ENCODE results near the gene C6orf89. TPM values are rescaled to one million over a fixed set of nuclear protein-coding genes. Genes with fewer than 3 reads are reported as not detected.

Gene C6orf89
- total RNA-seq, 2 experiments from 2014 or later = 24.2 to 24.5 TPM

- intact Hi-C loops (cut with micrococcal nuclease) = no loop called here
- Mint-ChIP-seq H3K27ac (no peak overlapping the region), H3K27me3 (ENCODE audit: low read depth) (no peaks in the 10 kb centered on the region), H3K9me3 (no peaks in the 10 kb centered on the region), H3K36me3 (ENCODE audit: low read depth) (peaks cover 20% of the 10 kb centered on the region), H3K4me3 (no peak overlapping the region), H3K4me1 (ENCODE audit: low read depth) (peaks cover 40% of the 10 kb centered on the region)
- DNase-seq = no peak
- CTCF ChIA-PET = interaction anchor here (3.9 kb wide), 1 partner anchor 103 kb away, joined by 18 read pairs; no protein-coding TSS in a partner anchor
Measured at GRCh38 chr6:36915599-36915998, 29.8 kb downstream of the C6orf89 start.

DNA sequence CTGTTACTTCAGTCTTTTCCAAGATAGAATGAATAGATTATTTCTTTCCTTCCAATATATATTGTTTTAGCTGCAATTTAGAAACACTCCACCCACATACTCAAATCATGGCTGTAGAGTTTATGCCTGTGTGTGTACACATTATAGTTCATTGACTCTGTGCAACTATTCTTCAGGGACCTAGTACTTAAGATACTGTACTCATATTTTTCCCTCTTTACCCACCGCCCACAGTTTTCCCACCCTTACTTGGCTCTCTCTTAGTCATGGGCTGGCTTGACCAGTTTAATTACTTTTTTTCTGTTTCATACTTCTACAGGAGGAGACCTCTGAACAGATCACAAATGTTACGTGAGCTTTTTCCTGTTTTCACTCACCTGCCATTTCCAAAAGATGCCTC lies 30.4 kb downstream of the C6orf89 start:
- intact Hi-C loops (cut with micrococcal nuclease) = no loop called here
- H3K36me3 Mint-ChIP-seq (ENCODE audit: low read depth) = peaks cover 20% of the 10 kb centered on the region
- DNase-seq = no peak
- H3K4me3 Mint-ChIP-seq = no peak overlapping the region
- no peak overlapping the region for H3K27ac Mint-ChIP-seq
- H3K9me3 Mint-ChIP-seq = no peaks in the 10 kb centered on the region
- H3K4me1 Mint-ChIP-seq (ENCODE audit: low read depth) = peaks cover 40% of the 10 kb centered on the region
- H3K27me3 Mint-ChIP-seq (ENCODE audit: low read depth) = no peaks in the 10 kb centered on the region
- CTCF ChIA-PET = no interaction called here

- Mint-ChIP-seq H3K4me1 (ENCODE audit: low read depth) (peaks cover 27% of the 10 kb centered on the region), H3K36me3 (ENCODE audit: low read depth) (peaks cover 17% of the 10 kb centered on the region), H3K4me3 (no peak overlapping the region), H3K27ac (no peak overlapping the region), H3K27me3 (ENCODE audit: low read depth) (no peaks in the 10 kb centered on the region), H3K9me3 (no peaks in the 10 kb centered on the region)
- DNase-seq = no peak
- CTCF ChIA-PET = no interaction called here
- intact Hi-C loops (cut with micrococcal nuclease) = no loop called here
Measured at GRCh38 chr6:36917541-36918193, 31.9 kb downstream of the C6orf89 start.

DNA sequence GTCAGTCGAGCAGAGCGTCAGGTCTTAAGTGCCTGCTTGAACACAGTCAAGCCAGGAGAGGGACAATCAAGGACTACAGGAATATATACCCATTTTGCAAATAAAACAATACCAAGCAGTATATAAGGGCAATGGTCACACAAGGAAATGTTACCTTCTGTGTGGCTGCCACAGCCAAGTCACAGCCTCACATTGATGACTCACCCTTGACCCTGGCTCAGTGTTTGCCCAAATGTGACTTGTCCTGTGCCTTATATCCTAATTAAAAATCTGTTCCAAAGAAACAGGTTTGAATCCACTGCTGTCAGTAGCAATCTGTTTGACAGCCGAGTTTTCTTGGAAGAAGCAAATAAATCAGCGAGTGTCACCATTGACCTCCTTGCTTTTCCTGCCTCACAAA lies 34.3 kb downstream of the C6orf89 start:
- no peaks in the 10 kb centered on the region for H3K27me3 Mint-ChIP-seq (ENCODE audit: low read depth)
- no peak for DNase-seq
- CTCF ChIA-PET = no interaction called here
- peaks cover 9% of the 10 kb centered on the region for H3K36me3 Mint-ChIP-seq (ENCODE audit: low read depth)
- intact Hi-C loops (cut with micrococcal nuclease) = no loop called here
- no peak overlapping the region for H3K27ac Mint-ChIP-seq
- peaks cover 7% of the 10 kb centered on the region for H3K4me1 Mint-ChIP-seq (ENCODE audit: low read depth)
- no peaks in the 10 kb centered on the region for H3K9me3 Mint-ChIP-seq
- H3K4me3 Mint-ChIP-seq = no peak overlapping the region

DNA sequence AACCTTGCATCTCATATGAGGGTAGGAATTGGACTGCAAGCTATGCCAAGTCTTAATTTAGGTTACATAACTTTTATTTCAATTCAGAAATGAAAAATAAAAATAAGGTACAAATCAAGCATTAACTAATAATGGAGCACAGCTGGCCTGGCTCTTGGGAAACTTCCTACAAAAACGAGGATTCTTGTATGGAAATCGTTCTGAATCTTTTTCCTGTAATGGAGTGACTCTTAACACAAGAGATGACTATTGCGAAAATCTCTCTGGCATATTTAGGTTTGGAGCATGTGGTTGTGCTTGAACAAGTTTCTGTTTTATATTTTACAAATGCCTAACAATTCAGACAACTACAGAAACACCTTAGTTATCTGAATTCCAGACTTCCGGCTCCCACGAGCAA lies 34.8 kb downstream of the C6orf89 start:
- peaks cover 8% of the 10 kb centered on the region for H3K36me3 Mint-ChIP-seq (ENCODE audit: low read depth)
- DNase-seq = no peak
- no peak overlapping the region for H3K4me3 Mint-ChIP-seq
- no peaks in the 10 kb centered on the region for H3K9me3 Mint-ChIP-seq
- H3K4me1 Mint-ChIP-seq (ENCODE audit: low read depth) = peaks cover 5% of the 10 kb centered on the region
- intact Hi-C loops (cut with micrococcal nuclease) = no loop called here
- CTCF ChIA-PET = no interaction called here
- H3K27me3 Mint-ChIP-seq (ENCODE audit: low read depth) = no peaks in the 10 kb centered on the region
- no peak overlapping the region for H3K27ac Mint-ChIP-seq

- intact Hi-C loops (cut with micrococcal nuclease) = no loop called here
- Mint-ChIP-seq H3K36me3 (ENCODE audit: low read depth) (peaks cover 2% of the 10 kb centered on the region), H3K4me1 (ENCODE audit: low read depth) (no peaks in the 10 kb centered on the region), H3K9me3 (no peaks in the 10 kb centered on the region), H3K4me3 (no peak overlapping the region), H3K27me3 (ENCODE audit: low read depth) (no peaks in the 10 kb centered on the region), H3K27ac (no peak overlapping the region)
- CTCF ChIA-PET = no interaction called here
- no peak for DNase-seq
Measured at GRCh38 chr6:36924131-36924530, 38.4 kb downstream of the C6orf89 start.

DNA sequence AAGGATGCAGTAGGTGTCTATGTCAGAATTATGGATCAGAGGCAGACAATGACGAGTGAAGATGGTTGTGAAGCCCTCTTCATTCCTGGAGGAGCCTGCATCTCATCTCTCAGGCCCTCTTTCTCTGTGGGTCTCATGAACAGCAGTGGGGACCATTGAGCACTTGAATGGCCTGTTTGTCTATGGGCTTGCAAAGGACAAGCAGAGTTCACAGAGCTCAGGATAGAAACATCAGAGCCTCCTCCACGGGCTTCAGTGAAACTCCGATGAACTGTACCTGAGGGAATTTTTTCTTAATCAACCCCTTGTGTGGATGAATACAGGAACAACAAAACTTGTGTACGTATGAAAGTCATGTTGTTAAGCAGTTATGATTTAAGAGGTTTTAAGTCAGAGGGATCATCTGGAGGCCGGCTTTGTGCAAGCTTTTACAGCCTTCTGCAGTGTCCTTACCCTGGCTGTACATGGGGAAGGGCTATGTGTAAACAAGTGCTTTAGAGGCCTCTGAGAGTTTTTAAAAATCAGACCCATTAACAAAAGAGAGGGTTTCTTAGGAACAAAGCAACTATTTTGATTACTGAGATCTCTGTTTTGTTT lies 39.1 kb downstream of the C6orf89 start:
- Mint-ChIP-seq H3K4me1 (ENCODE audit: low read depth) (no peaks in the 10 kb centered on the region), H3K9me3 (no peaks in the 10 kb centered on the region), H3K36me3 (ENCODE audit: low read depth) (peaks cover 2% of the 10 kb centered on the region), H3K27ac (no peak overlapping the region), H3K4me3 (no peak overlapping the region), H3K27me3 (ENCODE audit: low read depth) (no peaks in the 10 kb centered on the region)
- CTCF ChIA-PET = no interaction called here
- no peak for DNase-seq
- intact Hi-C loops (cut with micrococcal nuclease) = no loop called here

DNA sequence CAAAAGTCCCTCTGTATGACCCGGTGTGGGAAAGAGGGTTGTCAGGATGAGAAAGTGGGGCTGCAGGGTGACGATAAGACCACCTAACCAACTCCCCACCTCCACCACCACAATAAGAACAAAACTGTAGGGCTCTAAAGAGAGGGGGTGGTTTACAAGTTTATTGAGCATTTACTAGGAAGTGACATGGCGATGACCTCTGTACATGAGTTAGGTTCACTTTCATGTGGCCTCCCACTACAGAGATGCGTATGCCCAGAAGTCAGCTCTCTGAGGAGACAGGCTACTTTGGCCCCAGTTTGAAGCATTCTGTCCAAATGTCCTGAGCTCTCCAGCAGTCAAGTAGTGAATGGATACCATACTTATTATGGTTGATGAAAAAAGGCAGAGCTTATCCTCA lies 40.1 kb downstream of the C6orf89 start:
- Mint-ChIP-seq H3K9me3 (no peaks in the 10 kb centered on the region), H3K4me3 (no peak overlapping the region), H3K4me1 (ENCODE audit: low read depth) (no peaks in the 10 kb centered on the region), H3K27me3 (ENCODE audit: low read depth) (no peaks in the 10 kb centered on the region), H3K27ac (no peak overlapping the region), H3K36me3 (ENCODE audit: low read depth) (peaks cover 2% of the 10 kb centered on the region)
- no peak for DNase-seq
- CTCF ChIA-PET = no interaction called here
- intact Hi-C loops (cut with micrococcal nuclease) = no loop called here

DNA sequence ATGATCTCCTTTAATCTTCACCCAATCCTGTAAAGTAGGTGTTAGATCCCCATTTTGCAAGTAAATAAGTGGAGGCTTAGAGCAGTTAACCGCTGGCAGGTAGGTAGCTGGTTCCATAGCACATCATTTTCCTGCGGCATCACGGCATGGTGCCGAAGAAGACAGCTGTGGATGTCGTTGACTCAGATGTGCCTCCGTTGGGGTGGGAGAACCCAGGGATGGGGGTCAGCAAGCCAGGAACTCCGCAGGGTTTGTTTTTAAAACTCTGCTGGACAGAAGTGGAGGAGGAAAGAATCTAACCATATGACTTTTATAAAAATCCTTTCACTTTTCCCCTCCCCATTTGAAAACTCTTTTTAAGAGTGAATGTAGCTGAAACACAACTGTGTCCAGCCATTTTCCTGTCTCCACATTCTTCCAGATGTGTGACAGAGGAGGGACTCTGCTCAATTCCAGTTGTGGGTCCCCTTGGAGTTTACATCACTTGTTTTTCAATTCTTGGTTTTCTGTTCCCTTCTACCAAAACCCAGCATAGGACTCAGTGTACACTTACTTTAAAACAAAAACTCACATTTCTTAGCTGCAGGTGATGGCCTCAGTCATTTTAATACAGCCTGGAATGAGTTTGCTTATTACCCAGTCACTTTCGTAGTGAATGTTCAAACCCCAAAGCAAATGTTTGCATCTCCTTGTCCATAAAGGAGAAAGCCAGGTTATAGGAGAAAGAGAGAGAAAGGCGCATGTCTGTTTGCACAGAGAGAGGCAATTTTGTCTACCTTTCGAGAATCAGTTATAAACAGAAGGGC lies 41.2 kb downstream of the C6orf89 start:
- Mint-ChIP-seq H3K4me1 (ENCODE audit: low read depth) (no peaks in the 10 kb centered on the region), H3K36me3 (ENCODE audit: low read depth) (peaks cover 2% of the 10 kb centered on the region), H3K27me3 (ENCODE audit: low read depth) (no peaks in the 10 kb centered on the region), H3K27ac (no peak overlapping the region), H3K9me3 (no peaks in the 10 kb centered on the region), H3K4me3 (no peak overlapping the region)
- no peak for DNase-seq
- CTCF ChIA-PET = interaction anchor here (1.7 kb wide), 1 partner anchor 91 kb away, joined by 4 read pairs; no protein-coding TSS in a partner anchor
- intact Hi-C loops (cut with micrococcal nuclease) = no loop called here

GRCh38 chr6:36927691-36928546 lies 42.2 kb downstream of the C6orf89 start:
- no peak for DNase-seq
- Mint-ChIP-seq H3K4me3 (no peak overlapping the region), H3K9me3 (no peaks in the 10 kb centered on the region), H3K27me3 (ENCODE audit: low read depth) (no peaks in the 10 kb centered on the region), H3K36me3 (ENCODE audit: low read depth) (peaks cover 2% of the 10 kb centered on the region), H3K27ac (no peak overlapping the region), H3K4me1 (ENCODE audit: low read depth) (no peaks in the 10 kb centered on the region)
- intact Hi-C loops (cut with micrococcal nuclease) = no loop called here
- CTCF ChIA-PET = interaction anchor here (1.7 kb wide), 1 partner anchor 90 kb away, joined by 4 read pairs; no protein-coding TSS in a partner anchor

GRCh38 chr6:36928547-36928918 lies 42.8 kb downstream of the C6orf89 start:
- H3K27ac Mint-ChIP-seq = no peak overlapping the region
- no peaks in the 10 kb centered on the region for H3K27me3 Mint-ChIP-seq (ENCODE audit: low read depth)
- no peaks in the 10 kb centered on the region for H3K9me3 Mint-ChIP-seq
- H3K4me3 Mint-ChIP-seq = no peak overlapping the region
- no peaks in the 10 kb centered on the region for H3K4me1 Mint-ChIP-seq (ENCODE audit: low read depth)
- intact Hi-C loops (cut with micrococcal nuclease) = no loop called here
- no peak for DNase-seq
- peaks cover 2% of the 10 kb centered on the region for H3K36me3 Mint-ChIP-seq (ENCODE audit: low read depth)
- CTCF ChIA-PET = no interaction called here

DNA sequence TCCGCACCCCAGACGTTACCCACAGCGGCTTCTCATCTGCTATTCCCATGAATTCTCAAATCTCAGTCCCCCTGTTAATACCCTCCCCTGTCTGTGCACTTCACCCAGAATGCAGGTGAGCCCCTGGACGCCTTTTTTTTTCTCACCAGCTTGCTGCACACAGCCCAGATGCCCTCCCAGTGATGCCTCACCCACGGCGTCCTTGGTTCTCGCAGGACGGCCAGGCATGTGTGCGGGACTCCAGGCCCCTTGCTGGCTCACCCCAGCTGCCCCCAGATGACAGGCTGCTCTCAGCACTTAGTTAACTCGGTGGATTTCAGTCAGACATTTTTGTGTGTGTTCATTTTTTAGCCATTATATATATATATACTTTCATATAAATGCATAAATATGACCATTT lies 43.4 kb downstream of the C6orf89 start:
- Mint-ChIP-seq H3K36me3 (ENCODE audit: low read depth) (peaks cover 2% of the 10 kb centered on the region), H3K4me3 (no peak overlapping the region), H3K27ac (no peak overlapping the region), H3K9me3 (no peaks in the 10 kb centered on the region), H3K4me1 (ENCODE audit: low read depth) (no peaks in the 10 kb centered on the region), H3K27me3 (ENCODE audit: low read depth) (no peaks in the 10 kb centered on the region)
- CTCF ChIA-PET = no interaction called here
- DNase-seq = no peak
- intact Hi-C loops (cut with micrococcal nuclease) = no loop called here
